Medulla oblongata (tissue), 1 donor: Measurements from ENCODE around the gene MAPKAP1.

Experiments
- DNase-seq: peaks from one replicate; pipeline ENCODE4 v3.0.0-alpha.2; 2015; ENCODE audit errors: extremely low spot score

MAPKAP1 gene

DNA sequence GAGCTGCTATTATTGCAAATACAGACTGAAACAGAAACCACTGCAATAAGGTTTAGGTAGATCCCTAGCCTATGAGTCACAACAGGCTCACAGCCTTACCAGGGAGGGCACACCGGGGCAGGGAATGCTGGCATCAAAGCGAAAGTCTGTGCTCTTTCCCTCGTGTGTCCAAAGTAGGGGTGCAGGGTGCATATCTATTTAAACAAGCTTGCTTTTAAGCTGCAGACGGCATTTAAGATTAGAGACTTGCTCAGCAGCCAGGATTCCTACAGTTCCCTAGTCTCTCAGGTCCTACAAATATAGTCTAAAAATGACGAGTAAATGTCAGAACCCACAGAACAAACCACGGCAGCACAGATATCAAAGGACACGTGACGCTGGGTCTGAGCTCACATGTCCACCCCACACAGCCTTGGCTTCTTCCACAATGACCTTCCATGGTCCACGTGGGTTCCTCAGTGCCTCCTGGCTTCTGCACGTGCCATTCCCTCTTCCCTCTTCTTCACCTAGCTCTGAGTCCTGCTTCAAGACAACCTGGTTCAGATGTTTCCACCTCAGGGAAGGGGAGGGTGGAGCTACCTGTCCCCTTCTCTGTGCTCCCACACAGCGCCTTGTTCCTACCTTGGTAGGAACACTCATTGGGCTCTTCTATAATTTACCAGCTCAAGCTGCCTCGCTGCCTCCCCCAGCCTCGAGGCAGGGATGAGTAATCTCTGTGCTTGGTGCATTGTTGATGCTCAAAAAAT lies 193.2 kb downstream of the MAPKAP1 start:
- DNase-seq, result no peak

DNA sequence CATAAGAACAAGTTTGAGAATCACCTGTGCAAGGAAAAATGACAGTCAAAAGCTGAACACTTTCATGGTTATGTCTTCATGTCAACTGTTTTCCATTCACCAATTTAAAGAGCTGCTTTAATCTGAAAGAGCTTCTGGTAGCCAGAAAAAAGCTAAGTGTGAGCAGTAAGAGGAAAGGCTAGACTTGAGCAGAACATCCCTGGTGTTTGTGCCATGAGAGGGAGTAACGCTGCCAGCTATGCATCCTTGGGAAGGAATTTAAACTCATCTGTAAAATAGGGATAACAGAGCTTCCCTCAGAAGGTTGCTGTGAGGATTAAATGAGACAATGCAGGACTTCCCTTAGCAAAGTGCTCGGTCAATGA lies 193.7 kb downstream of the MAPKAP1 start:
- no peak for DNase-seq

DNA sequence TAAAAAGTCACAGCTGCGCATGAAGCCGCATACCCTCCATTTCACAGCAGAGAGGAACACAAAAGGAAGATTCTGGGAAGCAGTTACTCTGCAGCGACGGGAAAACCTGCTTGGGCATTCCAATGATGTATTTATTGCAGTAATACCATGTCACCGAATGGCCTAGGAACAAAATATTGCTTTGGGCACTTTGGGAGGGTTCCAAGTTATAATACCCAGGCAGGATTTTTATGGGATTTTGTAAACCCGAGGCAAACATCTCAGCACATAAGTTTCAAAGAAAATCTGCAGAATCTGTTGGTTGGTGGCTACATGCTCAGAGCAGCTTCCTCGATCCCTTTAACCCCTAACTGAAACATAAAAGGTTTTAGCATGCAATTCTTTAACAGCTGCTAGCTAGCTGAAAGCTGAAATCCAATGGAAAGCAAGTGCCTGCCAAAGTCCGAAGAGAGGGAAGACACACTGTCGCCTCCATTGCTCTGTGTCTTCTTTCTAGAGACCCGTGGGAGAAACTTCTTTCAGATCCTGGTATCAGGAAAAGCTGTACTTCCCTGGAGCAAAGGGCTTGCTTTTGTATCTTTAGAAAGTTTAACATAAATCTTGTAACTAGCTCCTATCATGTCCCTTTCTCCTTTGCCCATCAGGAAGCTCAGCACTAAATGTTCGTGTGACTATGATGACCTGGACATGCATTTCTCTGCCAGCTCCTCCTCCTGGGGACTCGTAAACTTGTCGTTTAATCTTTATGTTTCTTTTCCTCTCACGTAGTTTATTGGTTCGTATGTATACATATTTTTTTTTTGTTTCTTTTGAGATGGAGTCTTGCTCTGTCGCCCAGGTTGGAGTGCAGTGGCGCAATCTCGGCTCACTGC lies 195.0 kb downstream of the MAPKAP1 start:
- no peak for DNase-seq

DNA sequence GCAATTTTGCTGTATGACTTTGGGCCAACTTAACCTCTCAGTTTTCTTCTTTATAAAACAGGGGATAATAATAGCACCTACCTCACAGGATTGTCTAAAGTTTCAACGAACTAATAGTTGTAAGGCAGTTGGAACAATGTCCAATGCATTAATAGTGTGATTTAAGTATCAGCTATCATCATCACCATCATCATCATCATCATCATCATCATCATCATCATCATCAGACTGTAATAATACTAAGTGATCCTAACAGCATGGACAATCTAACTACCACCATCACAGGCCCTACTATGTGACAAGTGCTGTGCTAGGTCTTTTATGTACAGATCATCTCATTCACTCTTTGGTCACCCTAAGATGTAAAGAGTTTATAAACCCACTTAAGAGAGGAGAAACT lies 196.0 kb downstream of the MAPKAP1 start:
- DNase-seq, result no peak

DNA sequence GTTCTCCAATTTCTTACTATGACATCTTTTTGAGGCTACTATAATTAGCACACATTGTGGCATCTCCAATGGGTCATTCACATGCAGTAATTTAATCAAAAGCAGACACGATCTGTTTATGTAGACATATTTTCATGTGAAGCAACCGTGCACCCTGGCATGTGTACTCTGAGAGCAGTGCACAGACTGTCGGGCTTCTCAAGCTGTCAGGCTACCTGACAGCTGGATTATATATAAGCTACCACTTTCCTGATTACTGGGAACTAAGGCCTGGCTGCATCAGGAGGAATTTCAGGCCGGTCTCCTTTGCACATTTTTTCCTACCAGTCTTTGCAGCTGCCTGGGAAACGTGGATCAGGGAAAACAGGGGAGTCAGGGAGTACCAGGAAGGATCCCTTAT lies 197.5 kb downstream of the MAPKAP1 start:
- no peak for DNase-seq

DNA sequence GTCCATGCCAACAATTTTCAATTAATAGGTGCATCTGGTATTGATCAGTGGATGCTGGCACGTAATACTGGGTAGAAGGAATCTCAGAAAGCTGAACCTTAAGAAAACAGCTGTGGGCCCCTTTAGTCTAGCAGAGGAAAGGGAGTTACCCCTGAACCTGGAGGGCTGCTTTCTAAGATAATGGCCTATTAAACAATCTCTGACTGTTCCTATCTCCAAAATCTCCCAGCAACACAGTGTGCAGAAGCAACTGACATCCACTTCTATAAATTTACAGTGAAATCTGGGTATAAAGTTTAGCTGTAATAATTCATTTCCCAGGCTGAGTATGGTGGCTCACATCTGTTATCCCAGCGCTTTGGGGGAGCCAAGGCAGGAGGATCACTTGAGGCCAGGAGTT lies 198.8 kb downstream of the MAPKAP1 start:
- no peak for DNase-seq

DNA sequence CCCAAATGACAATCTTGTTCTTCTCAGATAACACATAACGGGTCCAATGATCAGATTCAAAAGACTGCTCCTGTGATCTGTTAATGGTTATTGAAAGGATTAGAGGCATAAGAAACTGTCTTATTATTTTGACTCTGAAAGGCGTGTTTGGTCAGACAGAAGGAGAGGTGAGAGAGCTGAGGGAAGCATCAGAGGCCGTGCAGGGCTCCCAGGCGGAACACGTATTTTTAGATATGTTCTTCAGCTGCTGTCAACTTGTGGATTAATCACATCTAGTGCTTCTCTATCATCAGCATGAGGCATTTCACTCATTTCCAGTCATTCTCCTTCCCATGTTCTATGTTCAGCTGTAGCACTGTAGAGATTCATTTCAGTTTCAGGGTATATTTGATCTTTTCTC lies 199.8 kb downstream of the MAPKAP1 start:
- no peak for DNase-seq

DNA sequence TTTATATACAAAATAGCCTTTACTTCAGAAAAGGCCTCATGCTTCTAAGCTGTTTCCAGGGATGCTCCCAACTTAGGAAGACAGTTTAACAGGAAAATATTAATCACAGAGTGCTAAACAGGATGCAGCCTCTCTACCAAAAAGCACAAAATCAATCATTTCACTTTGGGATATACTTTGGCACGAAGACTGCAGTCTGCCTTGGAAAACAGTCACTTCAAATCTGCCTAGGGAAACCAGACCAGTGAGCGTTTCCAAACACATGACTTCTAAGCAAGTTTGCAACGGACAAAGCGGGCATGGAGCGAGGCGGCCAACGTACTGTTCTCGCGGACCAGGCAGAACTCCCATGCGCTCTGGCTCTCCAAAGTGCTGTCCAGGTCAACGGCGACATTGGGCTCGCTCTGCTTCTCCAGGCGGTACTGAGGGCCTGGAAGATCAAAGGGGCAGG lies 201.0 kb downstream of the MAPKAP1 start:
- peak; percentile 48 for DNase-seq

DNA sequence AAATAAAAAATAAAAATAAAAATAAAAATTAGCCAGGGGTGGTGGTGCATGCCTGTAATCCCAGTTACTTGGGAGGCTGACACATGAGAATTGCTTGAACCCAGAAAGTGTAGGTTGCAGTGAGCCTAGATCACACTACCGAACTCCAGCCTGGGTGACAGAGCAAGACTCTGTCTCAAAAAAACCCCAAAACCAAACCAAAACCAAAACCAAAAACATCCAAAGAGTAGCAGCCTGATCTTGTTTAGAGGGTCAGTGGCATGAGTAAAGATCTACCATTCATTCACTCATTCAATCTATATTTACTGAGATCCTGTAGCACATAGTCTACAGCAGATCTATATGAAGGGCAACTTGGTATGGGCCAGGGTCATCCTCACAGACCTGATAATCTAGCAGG lies 202.4 kb downstream of the MAPKAP1 start:
- no peak for DNase-seq

DNA sequence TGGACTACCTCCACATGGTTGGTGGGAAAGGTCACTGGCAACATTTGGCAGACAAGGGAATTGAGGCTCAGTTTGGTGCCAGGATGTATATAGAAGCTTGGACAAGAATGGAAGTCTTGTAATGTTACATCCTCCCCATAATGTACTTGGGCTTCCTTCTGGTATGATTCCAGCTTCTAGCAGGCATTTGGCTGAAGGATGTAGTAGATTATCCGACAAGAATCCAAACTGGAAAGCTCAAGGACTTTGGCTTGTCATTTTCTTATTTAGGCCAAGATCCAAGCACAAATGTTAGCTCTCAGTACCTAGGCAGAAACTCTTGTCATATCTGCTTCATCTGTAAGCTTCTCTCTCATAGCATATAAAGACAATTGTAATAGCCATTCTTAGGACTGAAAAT lies 209.1 kb downstream of the MAPKAP1 start:
- DNase-seq, result no peak

DNA sequence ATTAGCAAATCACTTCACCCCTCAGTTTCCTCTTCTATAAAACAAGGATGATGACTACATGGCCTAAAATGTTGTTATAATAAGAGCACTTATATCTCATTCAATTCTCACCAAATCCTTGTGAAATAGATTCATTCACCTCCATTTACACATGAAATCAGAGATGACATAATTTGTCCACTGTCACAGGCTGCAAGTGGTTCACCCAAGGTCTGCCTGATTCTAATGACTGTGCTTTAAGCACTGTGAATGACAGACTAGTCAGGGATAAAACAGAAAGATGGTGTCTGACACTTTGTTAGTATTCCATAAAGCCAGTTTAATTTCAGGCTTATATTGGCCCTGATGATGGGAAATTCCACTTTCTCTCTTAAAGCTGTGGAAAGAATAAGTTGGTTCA lies 209.5 kb downstream of the MAPKAP1 start:
- no peak for DNase-seq

DNA sequence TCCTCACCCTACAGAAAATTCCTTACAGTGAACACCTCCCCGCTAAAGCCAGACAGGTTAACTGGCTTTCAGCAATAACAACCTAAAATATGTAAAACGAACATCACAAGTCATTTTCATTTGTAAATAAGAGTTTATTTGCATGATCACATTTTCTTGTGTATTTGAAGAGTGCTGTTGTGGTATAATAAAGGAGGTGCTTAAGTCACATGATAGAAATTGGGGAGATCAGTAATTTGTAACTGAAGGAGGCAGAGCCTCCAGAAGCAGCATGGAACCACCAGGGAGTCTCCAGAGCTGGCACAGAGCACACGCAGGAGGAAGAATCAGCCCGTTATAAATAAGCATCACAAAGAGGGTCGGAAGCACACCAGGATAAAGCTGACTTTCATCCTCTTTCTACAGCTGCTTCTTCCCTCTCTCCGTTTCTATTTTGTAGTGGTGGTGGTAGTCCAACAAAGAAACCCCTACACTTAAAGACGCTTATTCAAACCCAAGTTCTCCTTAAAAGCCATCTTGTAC lies 210.6 kb downstream of the MAPKAP1 start:
- no peak for DNase-seq

DNA sequence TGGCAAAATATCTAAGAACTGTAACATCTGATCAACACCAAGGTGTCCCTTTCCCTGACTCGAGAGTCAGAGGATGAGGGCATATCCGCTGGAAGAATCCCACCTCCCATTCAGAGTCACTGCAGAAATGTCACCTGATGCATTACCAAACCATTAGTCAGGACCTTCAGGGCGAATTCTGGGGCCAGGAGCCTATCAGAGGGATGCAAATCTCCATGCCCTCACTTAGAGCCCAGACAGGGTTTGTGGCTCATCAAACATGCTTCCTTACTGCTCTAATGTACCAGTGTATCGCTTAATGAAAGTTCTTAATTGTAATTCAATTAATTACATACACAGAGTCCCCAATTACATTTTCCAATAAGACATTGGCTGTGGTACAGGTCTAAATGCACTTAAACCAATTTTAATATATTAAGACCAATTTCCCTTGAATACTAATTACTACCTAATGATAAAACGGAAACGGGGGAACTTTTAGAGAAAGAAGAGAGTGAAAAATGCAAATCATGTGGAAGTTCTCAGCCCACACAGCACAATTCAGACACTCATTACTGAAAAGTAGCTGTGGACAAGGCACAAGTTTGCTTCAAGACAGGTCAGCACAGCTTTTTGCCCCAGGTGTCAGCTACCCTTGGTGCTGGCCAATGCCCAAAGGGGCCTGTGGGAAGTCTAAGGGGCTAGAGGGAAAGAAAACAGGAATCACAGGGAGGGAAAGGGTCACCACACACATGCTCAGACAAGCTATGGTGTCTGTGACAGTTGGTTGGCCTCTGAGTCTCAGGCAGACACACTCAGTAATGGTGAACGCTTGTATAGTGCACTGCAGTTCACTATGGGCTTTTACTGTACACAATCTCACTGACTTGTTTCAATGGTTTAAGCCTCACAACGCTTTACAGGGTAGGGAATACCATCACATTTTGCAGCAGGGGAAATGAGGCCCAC lies 211.6 kb downstream of the MAPKAP1 start:
- DNase-seq, result no peak

DNA sequence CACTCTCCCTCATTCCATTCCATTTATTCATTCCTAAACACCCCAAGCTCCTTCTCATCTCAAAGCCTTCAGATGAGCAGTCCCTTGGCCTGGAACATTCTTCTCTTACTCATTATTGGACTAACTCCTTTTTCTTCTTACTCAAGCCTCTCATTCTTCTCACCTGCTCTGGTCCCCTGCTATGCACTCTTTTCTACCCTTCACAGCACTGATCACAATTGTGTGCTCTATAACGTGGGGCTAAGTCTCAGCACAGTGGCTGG lies 212.4 kb downstream of the MAPKAP1 start:
- DNase-seq, result no peak

DNA sequence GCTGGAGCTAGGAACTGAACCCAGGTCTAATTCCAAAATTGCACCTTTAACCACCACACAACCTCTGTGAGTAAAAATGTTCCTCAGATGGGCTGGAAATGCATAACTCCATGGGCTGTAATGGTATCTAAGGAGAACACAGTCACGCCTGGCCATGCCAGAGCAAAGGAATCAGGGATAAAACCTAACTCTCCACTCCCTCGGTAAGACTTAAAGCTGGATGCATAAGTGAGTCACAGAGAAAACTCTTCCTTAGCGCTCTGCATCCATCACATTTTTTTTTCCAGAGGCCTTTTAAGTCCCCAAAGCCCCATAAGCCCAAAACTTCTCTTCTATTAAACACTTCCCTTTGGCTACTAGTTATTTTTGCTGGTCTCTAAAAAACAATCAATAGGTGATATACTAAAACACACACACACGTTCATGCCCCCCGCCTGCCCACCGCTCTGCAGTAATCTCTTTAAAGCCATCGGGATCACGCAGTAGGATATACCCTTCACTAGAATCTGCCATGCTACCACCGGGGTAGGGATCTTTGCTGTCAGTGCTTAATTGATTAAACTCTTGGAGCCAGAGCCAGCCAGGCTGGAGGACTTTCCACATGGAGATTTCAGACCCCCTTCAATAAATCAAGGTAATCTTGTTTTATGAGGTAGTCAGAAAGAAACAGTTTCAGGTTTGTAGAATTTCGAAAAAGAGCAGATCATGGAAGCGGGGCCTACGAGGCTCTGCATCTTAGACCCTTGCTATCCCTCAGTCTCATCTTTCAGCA lies 212.9 kb downstream of the MAPKAP1 start:
- DNase-seq, result no peak

DNA sequence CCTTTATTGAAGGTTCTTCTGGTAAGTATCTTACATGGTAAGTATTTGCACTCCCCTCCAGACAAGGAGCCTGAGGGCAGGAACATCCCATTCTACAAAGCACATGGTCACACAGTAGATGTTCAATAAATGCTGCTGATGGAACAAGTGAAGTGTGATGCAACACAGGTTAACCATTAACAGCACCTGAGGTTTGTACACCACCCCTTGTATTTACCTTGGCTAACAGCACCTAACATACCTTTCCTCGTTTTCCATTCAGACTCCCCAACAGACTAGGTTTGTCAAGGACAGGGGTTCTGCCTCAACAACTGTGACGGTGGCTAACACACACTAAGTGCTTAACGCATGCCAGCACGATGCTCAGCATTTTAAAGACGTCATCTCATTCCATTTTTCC lies 213.6 kb downstream of the MAPKAP1 start:
- no peak for DNase-seq

DNA sequence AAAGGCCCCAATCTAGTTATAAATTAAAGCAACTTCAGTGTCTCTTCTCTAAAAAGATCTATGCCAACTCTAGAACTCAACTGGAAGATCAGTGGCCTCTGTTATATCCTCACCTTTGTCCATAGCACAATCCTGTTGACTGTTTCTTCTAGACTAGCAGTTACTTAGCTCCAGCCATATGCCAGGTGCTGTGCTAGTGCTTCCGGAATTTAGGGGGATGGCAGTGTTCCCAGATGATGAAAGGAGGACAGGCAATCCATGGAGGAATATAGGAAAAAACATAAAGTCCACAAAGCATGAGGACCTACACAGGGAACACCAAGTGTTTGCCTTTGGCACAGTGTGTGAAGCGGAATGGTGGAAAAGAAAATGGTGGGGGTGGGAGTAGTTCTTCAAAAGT lies 214.3 kb downstream of the MAPKAP1 start:
- no peak for DNase-seq

DNA sequence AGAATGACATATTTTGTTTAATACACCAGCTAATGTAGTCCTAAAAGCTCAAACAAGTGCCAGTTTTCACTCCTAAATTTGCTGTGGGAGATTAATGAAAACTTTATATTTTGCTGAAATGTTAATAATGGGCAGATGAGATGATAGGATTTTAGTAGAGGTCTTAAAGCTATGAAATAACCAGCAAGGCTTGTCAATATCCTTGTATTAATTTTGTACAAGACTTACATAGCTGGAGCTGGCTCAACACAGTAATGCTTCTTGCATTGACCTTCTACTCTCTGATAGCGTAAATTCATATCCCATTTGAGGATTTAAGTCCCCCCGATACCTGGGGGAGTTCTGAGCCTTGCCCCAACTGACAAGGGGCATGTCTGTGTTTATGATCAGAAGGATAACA lies 219.2 kb downstream of the MAPKAP1 start:
- DNase-seq, result no peak

DNA sequence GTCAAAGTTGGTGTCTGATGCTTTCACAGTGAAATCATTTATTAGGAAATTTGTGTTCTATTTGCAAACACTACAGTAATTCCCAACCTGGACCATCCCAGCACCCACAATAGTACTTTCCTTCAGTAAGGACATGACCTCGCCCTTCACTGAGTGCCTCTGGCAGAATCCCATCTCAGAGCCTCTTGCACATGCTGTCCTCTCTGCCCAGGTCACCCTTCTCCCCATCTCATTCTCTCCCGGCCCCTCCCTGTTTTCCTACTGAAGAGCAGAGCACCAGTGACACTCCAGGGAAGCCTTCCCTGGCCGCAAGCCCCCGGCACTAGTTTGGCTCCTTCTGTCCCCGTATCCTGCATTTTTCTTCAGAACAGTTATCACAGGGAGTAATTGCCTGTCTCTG lies 220.4 kb downstream of the MAPKAP1 start:
- no peak for DNase-seq

DNA sequence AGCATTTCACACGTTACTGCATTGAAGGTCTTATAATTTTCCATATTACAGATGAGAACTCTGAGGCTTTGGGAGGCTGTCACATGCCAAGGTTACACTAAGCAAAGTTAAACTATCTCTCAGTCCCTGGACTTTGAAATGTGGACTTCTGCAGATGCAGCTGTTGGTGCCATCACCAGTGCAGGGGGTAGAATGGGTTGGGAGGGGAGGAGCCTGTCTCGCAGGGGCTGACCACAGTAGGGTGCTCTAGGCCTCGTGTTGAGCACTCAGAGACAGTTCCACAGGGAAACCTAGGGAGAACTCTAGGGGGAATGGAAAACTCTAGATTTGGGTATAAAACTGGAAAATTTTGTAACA lies 220.9 kb downstream of the MAPKAP1 start:
- no peak for DNase-seq

DNA sequence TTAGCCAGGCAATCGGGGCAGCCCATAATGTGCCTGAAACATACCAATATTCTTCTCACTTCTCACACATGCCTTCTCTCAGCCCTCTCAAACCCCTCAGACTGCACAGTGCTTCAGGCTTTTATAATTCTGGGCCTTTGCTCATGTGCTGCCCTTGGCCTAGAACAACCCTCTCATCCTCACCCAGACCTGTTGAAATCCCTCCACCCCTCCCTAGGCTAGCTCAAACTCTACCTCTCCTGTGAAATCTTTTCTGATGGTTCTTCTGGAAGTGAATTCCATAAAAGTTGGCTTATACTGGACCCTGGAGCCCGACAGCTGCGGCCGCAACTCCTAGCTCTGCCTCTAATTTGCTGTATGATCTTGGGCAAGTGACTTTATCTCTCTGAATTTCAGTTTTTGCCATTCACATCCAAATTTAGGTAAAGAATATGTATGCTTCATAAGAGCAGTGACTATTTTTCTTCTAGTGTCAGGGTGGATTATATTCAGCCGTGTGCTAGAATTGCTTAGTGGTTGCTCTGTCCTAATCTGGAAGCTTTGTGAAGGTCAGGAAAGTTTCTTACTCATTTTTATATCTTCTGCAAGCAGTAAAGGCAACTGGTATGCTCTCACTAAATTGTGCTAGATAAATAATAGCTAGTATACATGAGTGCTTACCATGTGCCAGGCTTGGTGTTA lies 221.4 kb downstream of the MAPKAP1 start:
- DNase-seq, result no peak
